Natural killer cell (primary cell): Measurements from ENCODE around the gene COA5. TPM values are rescaled to one million over a fixed set of nuclear protein-coding genes. Genes with fewer than 3 reads are reported as not detected.

ENCODE experiments used
- ATAC-seq, 3 donors: fragments of 150-1000 bp in 2 of 3; fragments of 200-7000 bp in 1 of 3; cut with Tn5 transposase; 1 replicate in 1 of 3; 2 replicates in 2 of 3; pipeline ENCODE4 v1.10.0; 2021; ENCODE audit warnings: mild to moderate bottlenecking in 2 of 3, moderate library complexity in 2 of 3
- DNase-seq, 2 donors: peaks; one replicate each; pipeline versions ENCODE4 v3.0.0 to v3.0.0-alpha.2; 2013 to 2021; ENCODE audit warnings: mixed read lengths in 1 of 2
- H3K27ac ChIP-seq: one replicate; pipeline ENCODE4 v1.5.1; 2013; ENCODE audit warnings: mild to moderate bottlenecking, low read length
- H3K27me3 ChIP-seq: one replicate; pipeline ENCODE4 v1.6.1; 2013; ENCODE audit warnings: low read length; ENCODE audit not compliant: control insufficient read depth, insufficient read depth
- H3K36me3 ChIP-seq: one replicate; pipeline ENCODE4 v1.6.1; 2013; ENCODE audit warnings: low read length; ENCODE audit not compliant: control insufficient read depth, insufficient read depth
- H3K4me1 ChIP-seq: one replicate; pipeline ENCODE4 v1.6.1; 2013; ENCODE audit warnings: low read length; ENCODE audit not compliant: control insufficient read depth, insufficient read depth
- H3K4me3 ChIP-seq: one replicate; pipeline ENCODE4 v1.5.1; 2013; ENCODE audit warnings: low read length
- H3K9me3 ChIP-seq: one replicate; pipeline ENCODE4 v1.6.1; 2013; ENCODE audit warnings: low read length; ENCODE audit not compliant: control insufficient read depth, insufficient read depth
- H3K27ac Mint-ChIP-seq, 2 donors: one replicate each; pipeline ENCODE4 v1.8.0; 2022; ENCODE audit warnings: mild to moderate bottlenecking in 2 of 2, mixed read lengths in 2 of 2, moderate library complexity in 1 of 2
- H3K27me3 Mint-ChIP-seq, 2 donors: one replicate each; pipeline ENCODE4 v1.8.0; 2022; ENCODE audit warnings: low read depth in 2 of 2, mixed read lengths in 2 of 2
- H3K36me3 Mint-ChIP-seq: one replicate; pipeline ENCODE4 v1.8.0; 2022; ENCODE audit warnings: mixed read lengths
- H3K4me1 Mint-ChIP-seq, 2 donors: one replicate each; pipeline ENCODE4 v1.8.0; 2022; ENCODE audit warnings: mixed read lengths in 2 of 2
- H3K4me3 Mint-ChIP-seq: one replicate; pipeline ENCODE4 v1.8.0; 2022; ENCODE audit warnings: mild to moderate bottlenecking, moderate library complexity, mixed read lengths
- H3K9me3 Mint-ChIP-seq, 2 donors: one replicate each; pipeline ENCODE4 v1.8.0; 2022; ENCODE audit warnings: mixed read lengths in 2 of 2
- WGBS: methylation state at CpG from one replicate; pipeline ENCODE4 v1.1.7; 2013; ENCODE audit warnings: missing lambda C conversion rate; ENCODE audit not compliant: insufficient coverage; 5-methylcytosine and 5-hydroxymethylcytosine counted together
- intact Hi-C: fragments of 100-400 bp; cut with micrococcal nuclease; formaldehyde crosslinking; loops from one replicate; pipeline ENCODE4 v1.14.2; 2022
- total RNA-seq, 4 donors: library from RNA; stranded (reverse); fragments of 120-200 nt in 1 of 4; gene quantifications; one replicate each; pipeline versions ENCODE4 v1.2.3 to v1.2.4, GENCODE V29; 2013 to 2022
- TF ChIP-seq, protein P1 (sequence below): fragments of 200-600 bp; IDR thresholded peaks from one replicate; pipeline ENCODE4 v1.8.0; 2022; ENCODE audit warnings: antibody characterized with exemption

Gene COA5, protein sequence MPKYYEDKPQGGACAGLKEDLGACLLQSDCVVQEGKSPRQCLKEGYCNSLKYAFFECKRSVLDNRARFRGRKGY
- total RNA-seq = 10 to 100 TPM; 27.4 to 39.6 (median 36.1) TPM
- total RNA-seq (2013) = 48.9 TPM

DNA sequence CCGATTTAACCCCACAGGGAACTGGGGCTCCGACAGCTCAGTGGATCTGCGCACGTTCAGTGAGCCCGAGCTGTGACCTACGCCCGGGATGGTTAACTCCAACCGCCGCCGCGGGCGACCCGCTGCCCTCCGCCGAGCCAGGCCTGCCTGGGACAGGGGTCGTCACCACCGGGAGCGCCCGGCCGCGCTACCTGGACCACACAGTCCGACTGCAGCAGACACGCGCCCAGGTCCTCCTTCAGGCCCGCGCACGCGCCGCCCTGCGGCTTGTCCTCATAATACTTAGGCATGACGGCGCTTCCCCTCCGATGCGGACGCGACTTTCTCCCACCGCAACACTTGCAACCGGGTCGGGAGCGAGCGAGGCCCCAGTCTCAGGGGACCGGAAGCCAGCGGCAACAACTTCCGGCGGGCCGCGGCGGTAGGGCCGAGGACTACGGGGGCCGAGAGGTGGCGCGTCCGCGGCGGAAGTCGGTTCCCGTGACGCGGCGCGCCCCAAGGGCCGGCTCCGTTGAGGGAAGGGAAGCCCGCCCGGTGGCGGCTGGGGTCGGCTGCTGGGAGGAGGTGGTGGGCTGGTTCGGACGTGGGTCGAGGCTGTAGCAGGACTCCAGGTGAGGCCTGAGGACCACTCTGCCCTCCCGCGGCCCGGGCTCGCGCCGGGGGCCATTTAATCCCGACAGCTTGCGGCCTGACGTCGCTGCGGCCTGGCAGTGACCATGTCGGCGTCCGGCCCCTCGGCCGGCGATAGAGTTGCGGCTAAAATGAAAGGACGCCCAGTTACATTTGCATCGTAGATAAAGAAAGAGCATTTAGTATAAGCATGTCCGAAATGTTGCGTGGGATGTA lies at the start of gene COA5, which contains the start of gene UNC50:
TSS of gene COA5 (minus strand) at position 397 of the 846 bp plus-strand sequence. CDS start at position 290, 107 bp downstream.
TSS of gene UNC50 (plus strand) at position 474 of the 846 bp plus-strand sequence. CDS start 1,171 bp downstream, outside the sequence.
- no peaks in the 10 kb centered on the region for H3K27me3 Mint-ChIP-seq
- WGBS = under 1% methylated on average over 93 of the region's 93 CpGs
- Histone ChIP-seq H3K27me3 (no peaks in the 10 kb centered on the region), H3K9me3 (no peaks in the 10 kb centered on the region), H3K4me1 (peaks cover 32% of the 10 kb centered on the region), H3K36me3 (peaks cover 30% of the 10 kb centered on the region), H3K4me3 (peak within 1 kb of the TSS; percentile 98), H3K27ac (peak within 1 kb of the TSS; percentile 96)
- H3K36me3 Mint-ChIP-seq = peaks cover 4% of the 10 kb centered on the region
- H3K27ac Mint-ChIP-seq = peak within 1 kb of the TSS; percentile 88 to 97
- H3K4me3 Mint-ChIP-seq = peak within 1 kb of the TSS; percentile 97
- H3K4me1 Mint-ChIP-seq = peaks cover 67 to 72% of the 10 kb centered on the region in 2 donors
- H3K9me3 Mint-ChIP-seq = no peaks in the 10 kb centered on the region
- TF ChIP-seq, protein P1, sequence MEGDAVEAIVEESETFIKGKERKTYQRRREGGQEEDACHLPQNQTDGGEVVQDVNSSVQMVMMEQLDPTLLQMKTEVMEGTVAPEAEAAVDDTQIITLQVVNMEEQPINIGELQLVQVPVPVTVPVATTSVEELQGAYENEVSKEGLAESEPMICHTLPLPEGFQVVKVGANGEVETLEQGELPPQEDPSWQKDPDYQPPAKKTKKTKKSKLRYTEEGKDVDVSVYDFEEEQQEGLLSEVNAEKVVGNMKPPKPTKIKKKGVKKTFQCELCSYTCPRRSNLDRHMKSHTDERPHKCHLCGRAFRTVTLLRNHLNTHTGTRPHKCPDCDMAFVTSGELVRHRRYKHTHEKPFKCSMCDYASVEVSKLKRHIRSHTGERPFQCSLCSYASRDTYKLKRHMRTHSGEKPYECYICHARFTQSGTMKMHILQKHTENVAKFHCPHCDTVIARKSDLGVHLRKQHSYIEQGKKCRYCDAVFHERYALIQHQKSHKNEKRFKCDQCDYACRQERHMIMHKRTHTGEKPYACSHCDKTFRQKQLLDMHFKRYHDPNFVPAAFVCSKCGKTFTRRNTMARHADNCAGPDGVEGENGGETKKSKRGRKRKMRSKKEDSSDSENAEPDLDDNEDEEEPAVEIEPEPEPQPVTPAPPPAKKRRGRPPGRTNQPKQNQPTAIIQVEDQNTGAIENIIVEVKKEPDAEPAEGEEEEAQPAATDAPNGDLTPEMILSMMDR = no peak
- peak; percentile 89 to 95 (median 93) for ATAC-seq
- intact Hi-C loops = loop anchor here (1.0 kb wide), 1 partner anchor 26 kb away; no protein-coding TSS in a partner anchor
- DNase-seq = peak; percentile 91 to 94

- Mint-ChIP-seq H3K9me3 (peaks cover 0 to 2% of the 10 kb centered on the region in 2 donors), H3K4me3 (peak overlapping the region; percentile 86), H3K27ac (peak overlapping the region; percentile 83 to 90), H3K27me3 (no peaks in the 10 kb centered on the region), H3K36me3 (peaks cover 38% of the 10 kb centered on the region), H3K4me1 (peaks cover 79 to 85% of the 10 kb centered on the region in 2 donors)
- Histone ChIP-seq H3K27ac (peak overlapping the region; percentile 83), H3K36me3 (peaks cover 26% of the 10 kb centered on the region), H3K4me3 (no peak overlapping the region), H3K4me1 (peaks cover 26% of the 10 kb centered on the region), H3K9me3 (no peaks in the 10 kb centered on the region), H3K27me3 (no peaks in the 10 kb centered on the region)
- TF ChIP-seq, protein P1 = no peak
- WGBS = 33% methylated on average over 3 of the region's 4 CpGs
- intact Hi-C loops = loop anchor here (2.0 to 5.0 kb wide), 2 partner anchors 22 to 189 kb away; no protein-coding TSS in a partner anchor
- ATAC-seq (peak; percentile 68 to 89 (median 88)), DNase-seq (peak in 1 of 2 donors; percentile 80)
Observed at GRCh38 chr2:98656800-98657199, 48.5 kb upstream of the COA5 start.

DNA sequence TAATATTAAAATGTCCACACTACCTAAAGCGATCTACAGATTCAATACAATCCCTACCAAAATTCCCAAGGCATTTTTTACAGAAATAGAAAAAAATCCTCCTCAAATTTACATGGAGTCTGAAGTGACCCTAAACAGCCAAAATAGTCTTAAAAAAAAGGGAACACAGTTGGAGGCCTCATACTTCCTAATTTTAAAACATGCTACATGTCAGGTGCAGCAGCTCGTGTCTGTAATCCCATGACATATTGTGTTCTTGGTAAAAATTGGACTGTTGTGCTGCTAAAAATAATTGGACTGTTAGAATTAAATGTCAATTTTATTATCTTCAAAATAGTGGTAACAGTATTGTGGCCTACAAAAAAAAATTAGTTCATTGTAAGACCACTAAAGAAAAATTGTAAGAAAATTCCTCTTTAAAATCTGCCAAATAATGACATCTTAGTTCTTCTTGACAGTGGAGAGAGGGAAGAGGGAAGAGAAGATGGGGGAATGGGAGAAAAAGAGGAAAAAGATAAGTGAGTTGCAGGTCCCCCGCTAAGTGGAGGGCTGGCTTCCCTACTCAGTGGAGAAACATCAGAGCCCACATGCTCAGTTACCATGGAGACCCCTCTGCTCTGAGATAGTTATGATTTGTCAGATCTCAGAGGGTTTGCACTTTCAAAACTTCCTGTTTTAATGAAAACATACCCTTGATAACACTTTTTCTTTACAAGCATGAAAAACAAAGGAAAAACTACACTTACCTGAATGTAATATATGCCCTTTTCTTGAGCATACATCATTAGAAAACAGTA lies 46.6 kb upstream of the COA5 start:
- H3K9me3 ChIP-seq = peaks cover 5% of the 10 kb centered on the region
- WGBS = 58% methylated on average over 3 of the region's 3 CpGs

More for the DNA sequence above, 46.6 kb upstream of the COA5 start:
- ATAC-seq (peak; percentile 36 to 65 (median 38)), DNase-seq (peak in 1 of 2 donors; percentile 83)
- Mint-ChIP-seq H3K27ac (peak overlapping the region; percentile 83 to 90), H3K9me3 (no peaks in the 10 kb centered on the region), H3K4me1 (peaks cover 78 to 85% of the 10 kb centered on the region in 2 donors), H3K4me3 (peak overlapping the region; percentile 83), H3K27me3 (no peaks in the 10 kb centered on the region), H3K36me3 (peaks cover 35% of the 10 kb centered on the region)
- no peaks in the 10 kb centered on the region for H3K27me3 ChIP-seq
- H3K27ac ChIP-seq = peak overlapping the region; percentile 83
- TF ChIP-seq, protein P1 = no peak
- H3K4me3 ChIP-seq = no peak overlapping the region
- H3K36me3 ChIP-seq = peaks cover 37% of the 10 kb centered on the region
- H3K4me1 ChIP-seq = peaks cover 31% of the 10 kb centered on the region
- intact Hi-C loops = loop anchor here (5.0 kb wide), 1 partner anchor 188 kb away; no protein-coding TSS in a partner anchor
